GM21515 (cell line): ENCODE data around the gene MALAT1.

Experiments
- ATAC-seq: cut with Tn5 transposase; IDR thresholded peaks from one replicate; pipeline ENCODE4 v1.9.1; 2021; ENCODE audit not compliant: unreplicated experiment

MALAT1 gene

GRCh38 chr11:65554842-65555430 is 56.1 kb downstream of the MALAT1 start:
- no peak for ATAC-seq

DNA sequence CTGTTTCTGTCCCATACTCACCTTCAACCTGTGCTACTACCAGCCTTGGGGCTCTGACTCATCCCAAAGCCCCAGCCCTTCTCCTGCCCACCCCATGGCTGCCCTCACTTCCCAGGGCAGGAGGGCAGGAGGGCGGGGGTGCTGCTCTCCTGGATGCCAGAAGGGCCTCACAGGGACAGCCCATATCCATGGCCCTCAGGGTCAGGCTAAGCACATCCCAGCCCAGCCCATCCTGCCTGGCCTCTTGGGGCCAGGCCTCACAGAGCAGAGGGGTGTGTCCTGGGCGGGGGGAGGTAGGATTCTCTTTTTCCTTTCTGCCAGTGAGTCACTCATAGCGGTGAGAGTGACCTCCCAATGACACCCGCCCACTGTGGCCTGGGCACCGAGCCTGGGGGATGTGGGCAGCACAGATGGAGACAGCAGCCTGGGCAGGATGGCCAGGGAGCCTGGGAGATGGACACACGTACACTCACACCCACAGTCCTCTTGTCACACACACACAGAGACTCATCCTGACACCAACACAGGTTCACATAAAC is 56.9 kb downstream of the MALAT1 start:
- no peak for ATAC-seq
